ENCODE measurements around the gene TAS1R1.

TAS1R1 gene

GRCh38 chr1:6572653-6573383 is 17.7 kb downstream of the TAS1R1 start:
- no peak for DNase-seq (ENCODE audit: low read depth)
- H3K4me3 ChIP-seq (ENCODE audit: low read length), result no peak overlapping the region
- no peak for TF ChIP-seq CTCF (conservative IDR thresholded peaks at IDR 0.05; ENCODE audit: low read length)

GRCh38 chr1:6574025-6574620 is 19.0 kb downstream of the TAS1R1 start:
- TF ChIP-seq CTCF (conservative IDR thresholded peaks at IDR 0.05; ENCODE audit: low read length), result no peak
- no peak overlapping the region for H3K4me3 ChIP-seq (ENCODE audit: low read length)
- DNase-seq (ENCODE audit: low read depth), result no peak

GRCh38 chr1:6574818-6575217 is 19.7 kb downstream of the TAS1R1 start:
- DNase-seq (ENCODE audit: low read depth), result no peak
- TF ChIP-seq CTCF (conservative IDR thresholded peaks at IDR 0.05; ENCODE audit: low read length), result no peak
- no peak overlapping the region for H3K4me3 ChIP-seq (ENCODE audit: low read length)

- peak; percentile 69 for DNase-seq (ENCODE audit: low read depth)
- H3K4me3 ChIP-seq (ENCODE audit: low read length), result no peak overlapping the region
- no peak for TF ChIP-seq CTCF (conservative IDR thresholded peaks at IDR 0.05; ENCODE audit: low read length)
Measured at GRCh38 chr1:6577831-6578525, 22.9 kb downstream of the TAS1R1 start.

- no peak for TF ChIP-seq CTCF (conservative IDR thresholded peaks at IDR 0.05; ENCODE audit: low read length)
- peak overlapping the region; percentile 82 for H3K4me3 ChIP-seq (ENCODE audit: low read length)
- no peak for DNase-seq (ENCODE audit: low read depth)
Measured at GRCh38 chr1:6578624-6579373, 23.7 kb downstream of the TAS1R1 start.

GRCh38 chr1:6579374-6580118 is 24.4 kb downstream of the TAS1R1 start, which contains the start of gene ZBTB48:
TSS of gene ZBTB48 (plus strand) at chr1:6579994. CDS start at chr1:6580610, 616 bp downstream.
- DNase-seq (ENCODE audit: low read depth), result peak; percentile 94
- no peak for TF ChIP-seq CTCF (conservative IDR thresholded peaks at IDR 0.05; ENCODE audit: low read length)

More at GRCh38 chr1:6579374-6580118, 24.4 kb downstream of the TAS1R1 start, which contains the start of gene ZBTB48:
- peak within 1 kb of the TSS; percentile 82 for H3K4me3 ChIP-seq (ENCODE audit: low read length)
